Activated CD8-positive, alpha-beta memory T cell treated with anti-CD3 and anti-CD28 coated beads for 4 hours (primary cell): ENCODE measurements around the gene ST3GAL5.
A peak's percentile ranks its signal among the peaks of the same experiment; 100 is the strongest.
"Not testable (repeated sequence)": the region's sequence is repeated elsewhere in the genome, so short reads cannot be mapped to it uniquely, and the experiment has no call there.

Experiments used
- DNase-seq, 2 donors: peaks; one replicate each; pipeline ENCODE4 v3.0.0-alpha.2; 2020; ENCODE audit warnings: low read depth in 2 of 2

Gene ST3GAL5

GRCh38 chr2:85838181-85838580 is 50.6 kb downstream of the ST3GAL5 start:
- DNase-seq, result no peak

DNA sequence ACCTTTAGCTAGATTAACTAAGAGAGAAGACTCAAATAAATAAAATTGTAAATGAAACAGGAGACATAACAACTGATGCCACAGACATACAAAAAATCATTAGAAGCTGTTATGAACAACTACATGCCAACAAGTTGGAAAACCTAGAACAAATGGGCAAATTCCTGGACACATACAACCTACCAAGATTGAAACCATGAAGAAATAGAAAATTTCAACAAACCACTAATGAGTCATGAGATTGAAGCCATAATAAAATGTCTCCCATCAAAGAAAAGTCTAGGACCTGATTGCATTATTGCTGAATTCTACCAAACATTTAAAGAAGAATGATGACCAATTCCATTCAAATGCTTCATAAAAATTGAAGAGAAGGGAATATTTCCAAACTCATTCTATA is 54.3 kb downstream of the ST3GAL5 start:
- DNase-seq, result no peak

DNA sequence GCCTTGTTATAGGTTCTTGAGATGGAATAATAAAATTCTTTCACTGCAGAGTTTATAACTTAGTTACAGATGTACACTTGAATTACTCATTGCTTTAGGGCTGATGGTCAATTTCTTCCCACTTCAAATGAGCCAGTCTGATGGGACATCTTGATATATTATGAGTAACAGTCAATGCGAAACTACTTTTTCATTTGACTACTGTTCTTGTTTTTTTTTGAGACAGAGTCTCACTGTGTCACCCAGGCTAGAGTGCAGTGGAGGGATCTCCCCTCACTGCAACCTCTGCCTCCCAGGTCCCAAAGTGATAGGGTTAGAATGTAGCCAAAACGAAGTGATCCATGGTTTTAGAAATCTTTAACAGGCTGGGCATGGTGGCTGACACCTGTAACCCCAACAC is 57.1 kb downstream of the ST3GAL5 start:
- no peak for DNase-seq

- no peak for DNase-seq
These were observed 58.1 kb downstream of the ST3GAL5 start for GRCh38 chr2:85830645-85831044.

DNA sequence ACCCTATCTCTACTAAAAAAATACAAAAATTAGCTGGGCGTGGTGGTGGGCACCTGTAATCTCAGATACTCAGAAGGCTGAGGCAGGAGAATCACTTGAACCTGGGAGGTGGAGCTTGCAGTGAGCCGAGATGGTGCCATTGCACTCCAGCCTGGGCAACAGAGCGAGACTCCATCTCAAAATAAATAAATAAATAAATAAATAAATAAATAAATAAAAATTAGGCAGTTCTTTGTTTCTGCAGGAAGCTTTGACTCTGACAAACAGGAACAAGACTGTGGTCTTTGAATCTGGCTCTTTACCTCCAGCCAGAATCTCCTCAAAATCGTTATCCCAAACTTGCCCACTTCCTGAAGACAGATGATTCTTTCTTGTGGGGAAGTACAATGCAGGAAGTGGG is 59.4 kb downstream of the ST3GAL5 start:
- DNase-seq, result not testable (repeated sequence)

DNA sequence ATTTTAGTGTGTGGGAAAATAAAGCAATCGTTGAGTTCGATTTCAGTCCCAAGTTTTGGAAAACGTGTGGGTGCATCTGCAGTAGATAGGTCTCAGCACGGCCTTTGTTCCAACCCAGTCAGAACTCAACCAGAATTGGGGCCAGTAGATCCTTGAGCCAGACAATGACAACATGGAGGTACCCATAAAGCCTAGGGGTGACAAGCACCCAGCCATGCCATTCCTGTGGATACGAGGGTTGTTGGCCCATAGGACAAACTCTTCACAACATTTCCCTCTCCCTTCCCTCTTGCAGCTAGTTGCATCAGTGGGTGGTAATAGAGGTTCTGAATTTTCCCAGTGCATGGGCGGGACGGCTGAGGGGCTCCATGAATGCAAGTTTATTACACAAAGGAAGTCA is 60.1 kb downstream of the ST3GAL5 start:
- no peak for DNase-seq

DNA sequence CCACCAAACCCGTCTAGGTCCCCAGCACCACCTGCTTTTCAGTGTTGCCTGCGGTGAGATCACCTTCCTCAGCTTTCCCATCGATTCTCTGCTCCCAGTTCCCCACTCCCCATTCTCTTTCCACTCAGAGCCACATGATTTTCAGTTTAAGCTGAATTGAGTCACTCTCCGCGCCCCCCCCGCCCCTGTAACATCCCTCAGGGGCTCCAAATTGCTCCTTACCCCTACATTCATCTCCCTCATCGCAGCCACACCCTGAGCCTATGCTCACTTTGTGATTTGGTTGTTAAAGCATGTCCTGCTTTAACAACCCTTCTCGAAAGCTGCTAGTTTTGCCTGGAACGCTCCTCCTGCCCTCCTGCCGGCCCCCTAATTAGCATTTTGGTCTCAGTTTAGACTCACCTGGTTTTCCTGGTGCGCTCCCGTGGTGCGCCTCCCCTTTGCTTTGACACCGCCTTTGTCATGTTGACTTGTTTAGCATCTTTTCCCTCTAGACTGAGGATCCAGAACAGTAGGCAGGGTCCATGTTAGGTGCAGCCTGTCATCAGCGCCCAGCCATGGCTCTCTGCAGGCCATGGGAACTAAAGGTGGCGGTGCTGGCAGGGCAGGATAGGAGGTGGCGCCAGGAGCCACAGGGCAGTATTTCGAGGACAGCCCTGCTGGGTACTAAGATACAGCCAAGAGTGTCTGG is 60.8 kb downstream of the ST3GAL5 start:
- DNase-seq, result no peak

GRCh38 chr2:85826990-85827878 is 61.6 kb downstream of the ST3GAL5 start:
- peak; percentile 61 to 70 for DNase-seq

DNA sequence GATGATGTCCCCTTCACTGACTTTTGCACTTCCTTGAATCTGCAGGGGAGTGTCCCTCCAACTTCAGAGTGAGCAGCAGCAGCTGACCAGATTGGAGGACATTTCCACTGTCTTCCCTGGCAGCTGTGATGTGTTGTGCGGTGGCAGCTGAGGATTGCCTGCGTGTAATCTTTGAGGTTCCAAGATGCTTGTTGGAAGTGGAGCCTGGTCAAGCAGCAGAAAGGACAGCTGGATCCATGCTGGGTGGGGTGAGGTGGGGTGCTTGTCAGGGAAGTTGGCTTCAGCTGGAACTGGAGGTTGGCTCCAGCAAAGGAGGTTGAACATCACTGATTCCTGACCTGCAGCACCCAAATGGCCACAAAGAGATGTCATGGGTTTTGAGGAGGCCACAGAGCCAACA is 64.8 kb downstream of the ST3GAL5 start:
- no peak for DNase-seq

DNA sequence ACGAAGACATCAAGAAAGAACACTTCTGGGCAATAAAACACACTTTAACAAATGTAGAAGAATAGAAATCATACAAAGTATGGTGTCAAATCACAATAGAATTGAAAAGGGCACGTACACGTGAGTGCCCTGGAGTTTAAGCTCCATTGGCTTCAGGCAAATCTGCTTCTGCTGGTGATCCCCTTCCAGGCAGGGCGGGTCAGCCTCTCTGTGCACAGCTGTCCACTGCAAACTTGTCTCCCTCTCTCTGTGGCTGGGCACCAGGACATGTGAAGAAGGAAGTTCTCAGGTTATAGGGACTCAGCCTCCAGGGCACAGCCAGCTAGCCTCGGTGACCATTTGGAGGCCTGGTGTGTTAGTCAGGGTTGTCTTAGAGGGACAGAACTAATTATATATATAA is 66.0 kb downstream of the ST3GAL5 start:
- DNase-seq, result no peak

GRCh38 chr2:85819811-85820510 is 68.8 kb downstream of the ST3GAL5 start:
- no peak for DNase-seq

DNA sequence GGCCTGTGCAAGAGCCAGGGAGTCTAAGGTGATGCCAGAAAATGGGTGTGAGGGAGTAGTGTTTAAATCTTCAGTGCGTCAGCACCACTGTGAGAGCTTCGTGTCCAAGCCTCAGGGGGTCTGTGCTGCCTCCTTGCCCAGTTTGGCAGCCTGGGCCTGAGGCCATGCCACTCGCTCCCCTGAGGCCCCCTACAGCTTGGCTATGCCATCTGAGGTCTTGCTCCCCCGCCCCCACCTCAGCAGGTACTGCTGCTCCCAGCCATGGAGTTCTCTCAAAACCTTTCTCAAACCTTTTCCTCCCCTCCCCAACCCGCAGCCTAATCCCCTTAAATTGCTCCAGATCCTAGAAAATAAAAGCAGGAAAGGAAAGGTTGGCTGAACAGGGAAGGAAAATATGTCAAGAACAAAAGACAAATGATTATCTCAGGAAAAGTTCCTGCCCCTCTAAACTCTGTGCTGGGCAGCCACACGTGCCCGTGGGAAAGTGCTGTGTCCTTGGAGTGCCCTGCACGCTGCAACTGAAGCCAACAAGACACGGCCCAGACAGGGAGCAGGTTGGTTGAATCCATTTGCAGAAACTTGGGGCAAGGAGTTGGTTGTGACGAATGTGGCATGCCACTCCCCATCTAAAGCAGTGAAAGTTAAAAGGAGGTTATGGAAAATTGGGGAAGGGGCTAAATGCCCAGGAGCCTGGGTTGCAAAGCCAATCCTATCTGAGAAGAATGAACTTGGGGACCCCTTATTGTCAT is 73.8 kb downstream of the ST3GAL5 start:
- no peak for DNase-seq

DNA sequence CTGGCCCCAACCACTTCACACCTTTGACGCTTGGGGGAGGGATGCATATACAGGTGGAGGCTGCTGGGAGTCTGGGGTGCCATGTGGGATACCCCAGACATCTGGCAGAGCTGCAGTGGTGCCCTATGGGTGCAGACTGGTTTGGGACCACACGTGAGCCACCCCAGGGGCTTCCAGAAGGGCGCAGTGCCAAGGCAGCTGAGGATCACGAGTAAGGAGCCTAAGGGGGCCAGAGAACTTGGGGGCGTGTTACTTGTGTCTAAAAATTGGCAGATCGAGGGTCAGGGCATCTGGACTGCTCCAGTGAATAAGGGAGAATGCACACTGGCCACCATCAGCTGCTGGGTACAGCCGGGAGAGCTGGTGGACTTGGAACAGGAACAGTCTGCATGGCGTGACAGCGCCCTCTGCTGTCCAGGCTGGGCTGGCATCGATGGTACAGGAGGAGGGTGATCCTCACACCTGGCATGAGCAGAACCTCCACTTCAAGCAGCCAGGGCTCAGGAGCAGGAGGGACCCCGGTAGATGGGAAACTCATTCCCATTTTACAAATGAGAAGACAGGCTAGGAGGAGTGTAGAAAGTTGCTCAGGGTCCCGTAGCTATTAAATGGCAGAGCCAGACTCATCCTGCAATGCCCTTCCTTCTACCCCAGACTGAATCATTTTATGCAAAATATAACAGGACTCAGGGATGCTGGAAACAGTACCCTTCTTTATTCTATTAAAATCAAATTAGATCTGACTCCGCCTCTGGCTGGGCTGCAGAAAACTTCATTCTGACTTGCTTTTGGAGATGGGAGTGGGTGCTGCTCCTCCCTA is 74.6 kb downstream of the ST3GAL5 start:
- DNase-seq, result peak; percentile 64 to 65

DNA sequence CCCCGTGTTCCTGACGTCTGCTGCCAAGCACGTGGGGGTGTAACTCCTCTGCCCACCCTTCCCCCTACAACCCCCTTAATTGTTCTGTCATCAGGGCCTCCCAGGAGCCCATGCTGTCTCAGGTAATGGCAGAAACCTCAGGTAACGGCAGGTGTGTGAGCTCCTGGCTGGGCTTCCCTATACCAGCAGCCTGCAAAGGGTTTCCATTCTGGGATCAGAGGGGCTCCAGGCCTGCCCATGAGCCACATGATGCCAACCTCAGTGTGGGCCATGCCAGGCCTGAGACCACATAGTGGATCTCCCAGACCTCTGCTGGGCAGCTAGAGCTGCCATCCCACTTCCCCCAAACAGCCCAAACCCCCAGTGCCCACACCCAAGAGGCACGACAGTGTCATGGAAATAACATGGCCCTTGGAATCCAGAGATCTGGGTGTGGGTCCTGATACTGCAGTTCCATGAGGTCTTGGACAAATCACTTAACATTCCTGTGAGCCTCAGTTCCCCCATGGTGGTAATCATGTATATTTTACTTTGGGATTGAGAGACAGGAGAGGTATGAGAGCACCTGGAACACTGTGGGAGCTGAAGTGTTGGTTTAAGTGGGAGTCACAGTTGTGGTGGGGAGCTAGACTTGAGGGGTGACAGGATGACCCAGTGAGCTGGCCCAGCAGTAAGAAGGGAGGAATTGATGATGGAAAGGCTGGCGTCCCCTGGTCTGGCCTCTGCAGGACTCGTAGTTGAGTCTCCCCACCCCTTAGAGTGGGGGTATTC is 75.4 kb downstream of the ST3GAL5 start:
- no peak for DNase-seq

GRCh38 chr2:85812094-85812735 is 76.6 kb downstream of the ST3GAL5 start:
- DNase-seq, result no peak

DNA sequence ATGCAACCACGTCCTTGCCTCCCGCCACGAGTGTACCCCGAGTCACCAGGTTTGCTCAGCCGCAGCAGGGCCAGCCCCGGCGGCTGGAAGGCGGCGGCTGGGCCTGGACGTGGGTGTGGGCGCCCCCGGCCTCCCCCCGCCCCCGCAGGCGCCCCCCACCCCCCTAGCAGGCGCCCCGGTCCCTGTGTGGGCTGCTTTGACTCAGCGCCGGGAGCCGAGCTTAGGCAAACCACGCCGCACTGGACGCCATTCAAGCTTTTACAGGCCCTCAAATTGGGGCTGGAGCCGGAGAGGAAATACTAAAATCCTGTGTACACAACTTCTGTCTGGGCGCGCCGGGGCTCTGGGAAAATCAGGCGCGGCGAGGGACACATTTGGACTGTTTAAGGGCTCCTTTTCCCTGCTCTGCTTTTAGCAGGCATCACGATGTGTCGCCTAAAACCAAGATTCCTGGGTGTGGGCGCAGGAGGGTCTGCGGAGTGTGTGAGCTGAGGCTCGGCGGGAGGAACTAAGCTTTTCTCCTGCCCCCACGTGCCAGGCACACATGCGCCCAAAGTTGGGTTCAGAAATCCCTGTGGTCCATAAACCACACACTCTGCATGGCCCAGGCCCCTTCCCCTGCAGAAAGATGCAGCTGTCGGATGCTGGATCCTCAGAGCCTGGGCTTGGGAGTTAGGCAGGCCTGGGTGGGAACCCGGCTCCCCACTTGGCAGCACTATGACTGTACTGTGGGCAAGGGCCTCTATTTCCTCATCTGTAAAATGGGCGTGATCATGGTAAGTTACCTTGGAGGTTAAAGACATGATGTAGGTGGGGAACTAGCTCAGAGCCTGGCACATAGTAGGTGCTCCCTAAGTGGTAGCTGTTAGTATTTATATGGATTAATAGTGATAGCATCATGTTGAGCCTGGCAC is 77.4 kb downstream of the ST3GAL5 start:
- no peak for DNase-seq

DNA sequence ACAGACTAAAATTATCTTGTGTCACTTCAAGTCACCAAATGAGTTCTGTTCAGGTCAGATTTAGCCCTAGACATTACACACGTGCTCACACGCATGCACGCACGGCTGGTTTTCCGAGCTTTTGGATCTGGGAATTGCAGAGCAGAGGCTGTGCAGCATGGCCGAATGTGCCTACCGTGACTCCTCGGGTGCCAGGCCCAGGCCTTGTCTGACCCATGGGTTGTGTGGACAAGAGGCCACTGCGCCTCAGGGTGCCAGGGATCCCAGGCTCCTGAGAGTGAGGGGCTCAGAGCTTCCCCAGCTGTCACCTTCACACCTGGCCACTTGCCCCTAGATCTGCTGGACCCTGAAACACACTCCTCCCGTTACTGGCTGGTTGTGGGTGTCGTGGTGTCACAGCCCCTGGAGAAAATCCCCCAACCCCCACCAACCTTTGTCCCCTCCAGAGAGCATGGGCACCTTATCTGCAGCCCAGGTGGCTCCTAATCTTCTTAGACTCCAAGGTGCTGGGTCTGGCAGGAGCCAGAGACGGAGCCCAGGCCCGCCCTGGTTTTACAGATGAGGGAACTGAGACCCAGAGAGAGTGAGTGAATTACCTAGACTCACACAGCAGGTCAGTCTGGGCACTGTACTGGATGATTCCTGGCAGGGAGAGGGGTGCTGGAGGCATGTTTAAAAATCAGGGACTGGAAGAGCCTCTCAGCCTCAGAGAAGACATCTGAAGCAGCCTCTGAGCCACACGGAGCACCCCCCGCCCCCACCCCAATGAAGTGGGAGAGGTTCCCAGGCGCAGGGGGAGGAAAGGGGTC is 78.2 kb downstream of the ST3GAL5 start:
- no peak for DNase-seq

DNA sequence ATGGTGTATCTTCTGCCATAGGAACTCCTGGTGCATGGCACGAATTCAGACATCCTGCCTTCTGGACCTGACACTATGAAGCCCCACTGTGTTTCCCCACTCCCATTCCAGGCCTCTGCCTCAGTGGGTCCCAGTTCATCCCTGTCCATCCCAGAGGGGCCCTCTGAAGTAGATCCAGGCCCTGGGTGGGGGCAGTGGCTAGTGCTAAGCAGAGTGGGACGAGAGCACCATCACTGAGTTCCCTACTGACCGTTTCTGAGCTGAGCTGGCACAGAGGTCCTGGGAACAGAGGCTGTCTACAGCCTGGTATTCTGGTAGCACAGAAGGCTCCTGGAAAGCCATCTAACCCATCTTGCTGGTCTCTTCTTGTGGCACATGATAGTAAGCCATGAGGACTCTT is 81.0 kb downstream of the ST3GAL5 start:
- no peak for DNase-seq
